Breast epithelium (tissue), 4 donors: ENCODE results near the gene TSC1. TPM values are rescaled to one million over a fixed set of nuclear protein-coding genes. Genes with fewer than 3 reads are reported as not detected.

Source experiments
- DNase-seq, 2 donors: peaks; one replicate each; pipeline ENCODE4 v3.0.0-alpha.2; 2019; ENCODE audit warnings: low spot score in 2 of 2
- H3K27ac ChIP-seq, 2 donors: fragments of 200-600 bp; sonication (generic) in 1 of 2; one replicate each; pipeline ENCODE4 v1.5.1; 2016 to 2019; ENCODE audit warnings: mild to moderate bottlenecking in 1 of 2
- H3K27me3 ChIP-seq, 2 donors: fragments of 200-600 bp; sonication (generic) in 1 of 2; one replicate each; pipeline versions ENCODE4 v1.5.1 to v1.6.0; 2017 to 2019; ENCODE audit warnings: control low read depth in 1 of 2, mild to moderate bottlenecking in 1 of 2
- H3K36me3 ChIP-seq: fragments of 200-600 bp; one replicate; pipeline ENCODE4 v1.5.1; 2019
- H3K4me1 ChIP-seq, 2 donors: fragments of 200-600 bp; sonication (generic); one replicate each; pipeline ENCODE4 v1.5.1; 2016 to 2019; ENCODE audit warnings: control low read depth in 1 of 2
- H3K4me3 ChIP-seq, 3 donors: fragments of 200-600 bp; sonication (generic); 1 replicate in 2 of 3; 2 replicates in 1 of 3; pipeline ENCODE4 v1.5.1; 2016 to 2019; ENCODE audit warnings: mild to moderate bottlenecking in 3 of 3, moderate library complexity in 2 of 3
- H3K9me3 ChIP-seq, 2 donors: fragments of 200-600 bp; sonication (generic) in 1 of 2; one replicate each; pipeline ENCODE4 v1.5.1; 2016 to 2019; ENCODE audit warnings: control low read depth in 1 of 2
- CTCF ChIP-seq, 3 donors: fragments of 450-650 bp; IDR thresholded peaks; one replicate each; pipeline ENCODE4 v1.5.1; 2016 to 2017; ENCODE audit warnings: antibody characterized with exemption in 3 of 3, mild to moderate bottlenecking in 3 of 3, moderate library complexity in 3 of 3
- POLR2A ChIP-seq: fragments of 450-650 bp; IDR thresholded peaks from one replicate; pipeline ENCODE4 v1.6.1; 2016; ENCODE audit warnings: antibody characterized with exemption, mild to moderate bottlenecking, moderate library complexity
- POLR2AphosphoS5 ChIP-seq, 3 donors: sonication (generic); formaldehyde crosslinking; IDR thresholded peaks; one replicate each; pipeline ENCODE4 v1.6.1; 2017; ENCODE audit warnings: antibody characterized with exemption in 3 of 3
- intact Hi-C: fragments of 100-400 bp; cut with DNase I; formaldehyde crosslinking; loops from one replicate; pipeline ENCODE4 v1.15.1; 2023; ENCODE audit warnings: low total_unique reads
- total RNA-seq, 3 donors: library from RNA; depleted of rRNA; stranded (reverse); fragments of >200 nt; gene quantifications; one replicate each; pipeline ENCODE4 v1.1.0, GENCODE V29; 2016

TSC1 gene
- total RNA-seq, 3 donors from 2014 or later, result 38.1 to 61.9 (median 48.2) TPM

GRCh38 chr9:132945186-132946130 lies 1.0 kb upstream of the TSC1 start:
- no peak for DNase-seq
- H3K4me1 ChIP-seq, result no peaks in the 10 kb centered on the region
- H3K4me3 ChIP-seq, result peak overlapping the region; percentile 80 to 100 (median 99)
- no peaks in the 10 kb centered on the region for H3K27me3 ChIP-seq
- TF ChIP-seq CTCF (IDR thresholded peaks at IDR 0.05) (no peak), POLR2AphosphoS5 (IDR thresholded peaks at IDR 0.05) (no peak), POLR2A (no peak)
- no peaks in the 10 kb centered on the region for H3K9me3 ChIP-seq
- H3K27ac ChIP-seq, result peak overlapping the region; percentile 96 to 97
- intact Hi-C loops, result no loop called here
- H3K36me3 ChIP-seq, result no peaks in the 10 kb centered on the region

DNA sequence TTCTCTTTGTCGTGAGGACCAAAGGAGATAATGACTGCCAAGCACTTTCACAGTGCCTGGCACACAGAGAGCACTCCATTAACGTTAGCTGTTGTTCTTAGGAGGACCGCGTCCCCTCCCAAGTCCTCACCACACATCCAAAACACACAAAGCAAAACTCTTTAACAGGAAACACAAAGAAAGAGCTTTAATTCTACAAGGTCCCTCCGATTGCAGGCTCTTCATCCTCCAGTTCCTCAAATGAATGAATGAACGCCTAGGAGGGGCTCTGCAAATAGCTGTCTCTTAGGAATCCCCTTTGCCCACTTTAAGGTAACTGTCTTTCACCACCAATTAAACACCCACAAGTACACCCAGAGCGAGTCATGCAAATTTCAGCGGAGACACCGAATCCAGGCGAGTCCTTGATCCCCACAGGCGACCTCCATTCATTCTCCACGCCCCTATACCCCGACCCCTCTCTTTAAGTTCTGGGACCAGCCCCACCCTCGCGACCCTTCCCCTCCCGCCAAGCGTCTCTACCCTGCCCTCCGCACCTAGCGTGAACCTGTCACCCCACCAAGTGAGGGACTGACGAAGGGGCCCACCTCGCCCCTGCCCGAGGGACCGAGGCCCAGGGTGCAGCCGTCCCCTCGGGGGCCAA lies 644 bp downstream of the TSC1 start:
- Histone ChIP-seq H3K4me3 (peak overlapping the region; percentile 80 to 100 (median 99)), H3K27me3 (no peaks in the 10 kb centered on the region), H3K4me1 (no peaks in the 10 kb centered on the region), H3K36me3 (no peaks in the 10 kb centered on the region), H3K9me3 (no peaks in the 10 kb centered on the region), H3K27ac (peak overlapping the region; percentile 96 to 97)
- TF ChIP-seq CTCF (IDR thresholded peaks at IDR 0.05) (no peak), POLR2A (no peak), POLR2AphosphoS5 (IDR thresholded peaks at IDR 0.05) (no peak)
- DNase-seq, result no peak
- intact Hi-C loops, result no loop called here

DNA sequence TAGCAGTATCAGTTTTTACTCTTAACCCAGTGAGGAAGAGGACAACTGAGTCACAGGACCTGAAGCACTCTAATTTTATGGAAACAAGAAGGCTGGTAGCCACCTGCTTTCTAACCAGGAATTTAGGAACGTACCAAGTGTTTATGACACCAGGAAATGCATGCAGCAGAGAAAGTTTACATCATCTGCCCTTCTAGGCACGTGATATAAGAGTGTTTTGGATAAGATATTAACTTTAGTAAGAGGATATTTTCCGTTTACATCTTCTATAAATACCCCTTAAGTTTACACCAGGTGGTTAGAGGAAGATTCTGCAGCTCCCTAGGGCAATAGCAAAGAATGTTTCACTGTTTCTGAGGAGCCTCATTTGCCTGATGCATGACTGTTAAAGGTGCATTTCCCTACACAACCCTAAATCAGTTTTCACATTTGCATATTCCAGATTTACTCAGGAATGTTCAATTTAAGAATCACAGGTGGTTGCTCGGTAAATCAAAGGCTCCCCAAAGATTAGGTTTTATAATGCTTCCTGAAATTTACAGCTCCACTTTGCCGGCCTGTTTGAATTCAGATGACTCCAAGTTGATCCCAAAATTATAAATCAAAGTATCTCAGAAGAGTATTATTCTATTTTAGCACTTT lies 1.8 kb downstream of the TSC1 start:
- Histone ChIP-seq H3K4me1 (no peaks in the 10 kb centered on the region), H3K4me3 (peak overlapping the region in 1 of 3 donors; percentile 80), H3K27ac (no peak overlapping the region), H3K27me3 (no peaks in the 10 kb centered on the region), H3K36me3 (no peaks in the 10 kb centered on the region), H3K9me3 (no peaks in the 10 kb centered on the region)
- TF ChIP-seq POLR2A (no peak), CTCF (IDR thresholded peaks at IDR 0.05) (no peak), POLR2AphosphoS5 (IDR thresholded peaks at IDR 0.05) (no peak)
- intact Hi-C loops, result no loop called here
- DNase-seq, result no peak

- no peaks in the 10 kb centered on the region for H3K9me3 ChIP-seq
- no peaks in the 10 kb centered on the region for H3K4me1 ChIP-seq
- no peaks in the 10 kb centered on the region for H3K36me3 ChIP-seq
- H3K27me3 ChIP-seq, result no peaks in the 10 kb centered on the region
- no peak for TF ChIP-seq POLR2A
- no peak for TF ChIP-seq CTCF (IDR thresholded peaks at IDR 0.05)
- no peak for TF ChIP-seq POLR2AphosphoS5 (IDR thresholded peaks at IDR 0.05)
- intact Hi-C loops, result no loop called here
- DNase-seq, result no peak
- no peak overlapping the region for H3K27ac ChIP-seq
- no peak overlapping the region for H3K4me3 ChIP-seq
These were observed 5.2 kb downstream of the TSC1 start for GRCh38 chr9:132939169-132939568.
